Measurements from ENCODE around the gene PRKN.
"Not testable (repeated sequence)": the region's sequence is repeated elsewhere in the genome, so short reads cannot be mapped to it uniquely, and the experiment has no call there.

PRKN gene

DNA sequence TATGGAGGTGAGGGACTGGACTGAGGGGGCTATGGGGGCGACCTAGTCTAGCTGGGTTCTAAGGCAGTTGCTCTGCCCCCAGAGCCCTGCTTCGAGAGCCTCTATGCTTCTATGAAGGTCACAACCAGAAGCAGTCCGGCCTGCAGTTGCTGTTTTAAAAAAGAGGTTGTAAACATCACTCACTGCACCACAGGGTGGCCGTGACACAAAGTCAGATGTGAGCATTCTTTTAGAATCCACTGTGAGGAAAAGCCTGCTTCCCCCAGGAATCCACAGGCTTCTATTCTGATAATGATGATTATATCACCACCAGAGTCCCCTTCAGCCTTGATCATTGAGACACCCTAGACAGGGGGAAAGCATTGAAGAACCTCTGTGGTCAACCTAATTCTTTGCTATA is 1224.0 kb downstream of the PRKN start:
- no peak for DNase-seq

DNA sequence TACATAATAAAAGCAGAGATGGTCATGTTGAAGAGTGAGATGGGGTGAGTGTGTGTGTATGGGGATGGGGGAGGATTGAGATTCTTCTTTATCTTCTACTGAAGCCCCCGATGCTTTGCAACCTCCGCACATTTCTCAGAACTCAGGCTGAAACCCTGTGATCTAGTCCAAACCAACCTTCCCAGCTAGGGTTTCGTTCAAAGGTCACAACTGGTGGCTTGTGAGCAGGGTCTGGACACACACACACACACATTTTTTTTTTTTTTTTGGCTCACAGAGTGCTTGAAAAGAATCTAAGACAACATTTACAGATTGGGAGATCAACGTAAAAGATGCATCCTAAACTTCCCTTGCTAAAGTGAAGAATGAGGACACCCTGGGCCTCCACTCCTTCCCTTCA is 1228.7 kb downstream of the PRKN start:
- no peak for DNase-seq

DNA sequence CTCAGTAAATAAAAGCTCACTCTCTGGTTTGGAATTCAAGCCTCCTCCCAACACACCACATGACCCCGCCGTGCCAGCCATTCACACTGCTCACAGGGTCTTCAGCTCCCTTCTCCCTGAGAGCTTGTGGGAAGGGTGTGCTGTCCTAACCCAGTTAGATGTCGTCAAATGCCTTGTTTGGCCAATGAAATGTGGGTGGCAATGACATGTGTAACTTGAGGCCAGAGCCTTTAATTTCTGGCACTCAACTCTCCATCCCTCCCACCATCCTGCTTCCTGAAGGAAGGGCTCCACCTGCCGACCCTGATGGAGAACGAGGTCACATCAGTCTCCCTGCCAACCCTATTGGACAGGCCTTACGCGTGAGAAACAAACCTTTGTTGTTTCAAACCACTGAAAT is 1229.2 kb downstream of the PRKN start:
- no peak for DNase-seq

DNA sequence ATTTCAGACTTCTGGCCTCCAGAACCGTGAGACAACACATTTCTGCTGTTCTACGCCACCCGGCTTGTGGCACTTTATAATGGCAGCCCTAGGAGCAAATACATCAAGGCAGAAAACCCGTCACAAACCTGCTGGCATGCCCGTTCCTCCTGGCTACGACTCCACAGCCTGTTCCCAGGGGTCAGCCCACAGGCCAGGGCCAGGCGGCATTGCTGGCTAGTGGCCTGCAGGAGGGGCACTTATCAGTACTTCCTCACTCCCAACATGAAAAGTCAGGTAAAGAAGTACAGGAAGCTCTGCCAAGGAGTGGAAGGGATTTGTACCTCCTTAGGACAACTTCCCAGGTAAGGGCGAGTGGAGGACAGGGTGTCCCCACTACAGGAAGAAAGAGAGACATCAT is 1230.6 kb downstream of the PRKN start:
- DNase-seq: no peak

- DNase-seq: not testable (repeated sequence)
These were observed 1231.3 kb downstream of the PRKN start for GRCh38 chr6:161496271-161496670.

- DNase-seq: no peak
These were observed 1233.0 kb downstream of the PRKN start for GRCh38 chr6:161494566-161494965.

GRCh38 chr6:161493576-161494118 is 1233.9 kb downstream of the PRKN start:
- DNase-seq: no peak

GRCh38 chr6:161489626-161490306 is 1237.8 kb downstream of the PRKN start:
- no peak for DNase-seq

- no peak for DNase-seq
These were observed 1239.9 kb downstream of the PRKN start for GRCh38 chr6:161487694-161488093.

DNA sequence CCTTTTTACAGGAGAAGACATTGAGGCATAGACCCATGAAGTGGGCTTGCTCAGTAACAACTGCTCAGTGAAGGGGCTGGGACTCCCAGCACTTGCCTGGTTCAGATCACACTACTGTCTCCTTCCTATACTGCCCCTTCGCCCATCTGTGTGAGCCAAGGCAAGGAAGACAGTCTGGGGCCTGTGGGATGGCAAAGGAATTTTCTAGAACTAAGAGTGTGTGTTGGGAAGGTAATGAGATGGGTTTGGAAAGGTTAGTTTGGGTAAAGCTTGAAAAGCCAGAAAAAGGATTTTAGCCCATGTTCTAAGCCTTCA is 1240.4 kb downstream of the PRKN start:
- DNase-seq: no peak

DNA sequence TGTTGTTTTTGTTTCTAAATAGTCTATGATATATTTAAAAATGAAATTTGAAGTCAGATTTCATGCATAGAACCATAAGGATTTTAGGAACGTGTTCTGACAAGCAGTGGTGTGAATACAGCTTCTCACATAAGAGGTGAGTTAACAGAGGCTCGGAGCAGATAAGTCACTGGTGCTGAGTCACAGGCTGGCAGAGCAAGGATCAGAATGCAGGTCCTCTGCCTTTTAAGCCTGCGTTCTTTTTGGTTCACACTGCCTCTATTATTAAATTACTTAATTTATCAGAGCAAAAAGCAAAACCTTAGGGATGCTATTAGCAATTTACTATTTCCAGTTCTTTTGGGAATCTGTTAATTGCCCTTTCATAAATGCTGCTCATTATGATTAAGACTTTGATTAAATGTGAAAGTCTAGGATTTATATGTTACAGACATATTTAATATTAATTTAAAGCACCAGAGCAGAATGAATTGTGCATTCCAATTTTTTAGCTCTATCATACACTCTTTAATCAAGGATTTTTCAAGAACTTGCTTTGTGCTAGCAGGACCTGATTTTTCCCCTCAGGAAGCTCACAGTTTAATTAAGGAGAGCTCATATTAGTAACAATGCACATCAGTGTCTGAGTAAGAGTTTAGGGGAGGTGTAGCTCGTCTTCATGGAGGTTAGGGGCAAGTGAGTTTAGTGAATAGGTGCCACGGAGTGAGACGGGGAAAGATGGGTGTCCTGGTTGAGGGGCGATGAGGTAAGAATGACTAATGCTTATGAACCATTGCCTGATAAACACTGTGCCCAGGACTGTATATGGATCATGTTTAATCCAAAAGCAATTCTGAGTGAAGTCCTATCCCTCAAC is 1241.0 kb downstream of the PRKN start:
- DNase-seq: no peak

DNA sequence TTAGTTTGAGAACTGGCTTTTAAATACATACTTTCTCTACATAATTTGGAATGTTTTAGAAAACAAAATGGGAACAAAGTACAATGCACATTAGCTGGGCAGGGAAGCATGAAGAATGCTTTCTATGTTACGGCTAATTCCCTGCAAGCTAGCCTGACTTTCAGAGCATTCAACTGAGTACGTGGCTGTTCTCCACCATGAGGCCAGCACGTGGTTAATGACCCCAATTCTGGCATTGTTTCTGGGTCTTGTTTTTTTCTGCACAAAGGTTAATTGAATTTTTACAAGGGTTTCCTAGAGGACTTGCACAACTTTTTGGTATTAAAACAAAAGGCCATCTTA is 1245.1 kb downstream of the PRKN start:
- DNase-seq: no peak

DNA sequence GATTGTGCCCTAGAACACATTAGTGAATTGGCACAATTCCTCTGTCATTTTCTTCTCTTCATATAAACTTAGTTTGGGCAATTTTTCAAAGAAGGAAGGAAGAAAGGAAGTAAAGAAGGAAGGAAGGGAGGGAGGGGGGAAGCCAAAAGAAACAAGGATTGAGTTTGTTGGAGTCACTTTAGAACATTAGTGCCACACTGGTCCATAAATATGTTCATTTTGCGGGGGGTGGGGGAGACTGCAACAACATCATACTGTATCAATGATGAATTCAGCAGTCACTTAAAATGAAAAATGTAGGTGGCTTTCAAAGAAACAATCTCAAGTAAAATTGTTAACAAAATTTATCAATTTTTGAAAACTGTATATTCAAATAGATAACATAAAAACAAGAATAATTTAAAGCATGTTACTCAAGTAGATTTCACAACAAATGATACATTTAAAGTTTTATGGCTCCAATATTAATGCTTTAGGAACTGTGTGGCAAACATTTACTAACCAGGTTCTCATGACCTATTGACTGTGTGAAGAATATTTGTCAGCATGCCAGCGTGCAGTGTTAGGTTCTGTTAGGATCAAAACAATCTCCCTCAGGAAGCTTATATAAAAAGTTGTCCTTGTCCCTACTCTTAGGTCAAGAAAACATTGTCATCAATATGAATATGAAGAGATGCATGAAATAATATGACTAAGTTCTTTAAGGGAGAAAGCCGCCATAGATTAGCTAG is 1245.6 kb downstream of the PRKN start:
- no peak for DNase-seq

GRCh38 chr6:161480421-161481155 is 1247.0 kb downstream of the PRKN start:
- no peak for DNase-seq

- no peak for DNase-seq
These were observed 1248.2 kb downstream of the PRKN start for GRCh38 chr6:161479376-161479775.

GRCh38 chr6:161477876-161478425 is 1249.6 kb downstream of the PRKN start:
- no peak for DNase-seq

- no peak for DNase-seq
These were observed 1250.9 kb downstream of the PRKN start for GRCh38 chr6:161476711-161477110.

- no peak for DNase-seq
These were observed 1262.2 kb downstream of the PRKN start for GRCh38 chr6:161465403-161465802.

DNA sequence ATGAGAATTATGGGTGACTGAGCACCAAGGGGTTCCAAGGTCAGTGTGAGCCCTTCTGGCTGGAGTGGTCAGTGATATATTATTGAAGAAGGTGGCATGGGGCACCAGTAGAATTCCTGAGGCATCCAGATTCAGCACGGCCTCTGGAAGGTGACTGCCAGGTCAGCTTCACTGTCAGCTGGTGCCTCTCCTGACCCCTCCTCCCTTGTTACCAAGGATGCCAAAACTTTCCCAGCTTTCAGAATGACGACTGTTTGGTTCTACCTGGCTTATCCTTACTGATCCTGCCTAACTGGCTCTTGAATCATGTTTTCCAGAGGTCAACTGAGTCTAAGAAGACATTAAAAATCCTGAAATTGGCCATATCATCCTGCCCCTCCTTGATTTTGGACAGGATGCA is 1264.5 kb downstream of the PRKN start:
- DNase-seq: no peak

GRCh38 chr6:161462148-161462547 is 1265.4 kb downstream of the PRKN start:
- DNase-seq: peak in 1 of 2 experiments; percentile 39

DNA sequence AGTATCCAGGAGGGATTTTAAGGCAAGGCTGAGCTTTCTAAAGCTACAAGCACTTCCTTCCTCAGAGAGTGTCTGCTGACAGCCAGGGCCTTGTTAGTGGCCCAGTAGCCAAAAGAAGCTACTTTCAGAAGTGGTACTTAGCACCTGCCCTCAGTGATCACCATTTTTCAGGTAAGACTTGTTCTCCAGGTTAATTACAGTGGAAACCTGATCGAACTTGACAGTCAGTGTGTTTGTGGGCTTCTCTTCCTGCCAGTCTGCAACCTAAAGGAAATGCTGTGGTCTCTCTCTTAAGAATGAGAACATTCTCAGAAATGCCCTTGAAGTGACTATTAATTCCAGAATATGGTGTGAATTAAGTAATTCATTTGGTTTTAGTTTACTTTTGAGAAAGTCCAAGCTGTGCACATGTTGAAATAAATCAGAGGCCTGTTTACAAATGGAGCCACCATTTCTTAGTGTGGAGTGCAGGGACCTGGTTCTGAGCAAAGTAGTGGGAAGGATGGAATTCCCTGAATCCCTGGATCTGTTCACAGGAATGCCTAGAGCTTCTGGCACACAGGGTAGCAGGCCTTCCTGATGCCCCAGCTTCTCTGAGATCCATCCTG is 1268.5 kb downstream of the PRKN start:
- no peak for DNase-seq
